ENCODE data around the gene SETD3. TPM values are rescaled to one million over a fixed set of nuclear protein-coding genes. Genes with fewer than 3 reads are reported as not detected.

SETD3 gene
- total and polyA plus RNA-seq, 4 donors: 36.4 to 60.9 (median 49.7) TPM

GRCh38 chr14:99475660-99476059 is 5.0 kb downstream of the SETD3 start:
- WGBS, 2 donors: 87 to 95% methylated on average over 2 of the region's 2 CpGs
- Histone ChIP-seq H3K9me3 (ENCODE audit: control insufficient read depth in 4 of 4, insufficient read depth in 3 of 4, low read length in 3 of 4) (no peaks in the 10 kb centered on the region), H3K4me3 (no peak overlapping the region), H3K27ac (ENCODE audit: low read depth in 1 of 2, low read length in 1 of 2) (no peak overlapping the region), H3K27me3 (ENCODE audit: control insufficient read depth in 3 of 3, insufficient read depth in 3 of 3, low read length in 2 of 3) (no peaks in the 10 kb centered on the region), H3K36me3 (ENCODE audit: control insufficient read depth in 4 of 4, insufficient read depth in 4 of 4, low read length in 4 of 4) (no peaks in the 10 kb centered on the region), H3K9ac (ENCODE audit: insufficient read depth in 1 of 2, low read length in 2 of 2) (no peak overlapping the region), H3K4me1 (ENCODE audit: control insufficient read depth in 5 of 5, insufficient read depth in 5 of 5, low read length in 5 of 5) (peaks cover 7 to 20% (median 15%) of the 10 kb centered on the region in 5 donors)
- TF ChIP-seq CTCF (IDR thresholded peaks at IDR 0.05; ENCODE audit: control extremely low read depth, extremely low read depth): no peak
- DNase-seq (no peak), ATAC-seq (ENCODE audit: insufficient read depth, low FRiP score) (no peak)

GRCh38 chr14:99475179-99475578 is 5.5 kb downstream of the SETD3 start:
- no peaks in the 10 kb centered on the region for H3K9me3 ChIP-seq (ENCODE audit: control insufficient read depth in 4 of 4, insufficient read depth in 3 of 4, low read length in 3 of 4)
- peaks cover 7 to 20% (median 15%) of the 10 kb centered on the region in 5 donors for H3K4me1 ChIP-seq (ENCODE audit: control insufficient read depth in 5 of 5, insufficient read depth in 5 of 5, low read length in 5 of 5)
- ATAC-seq (ENCODE audit: insufficient read depth, low FRiP score) (no peak), DNase-seq (peak in 2 of 3 donors; percentile 26 to 46)
- no peak overlapping the region for H3K9ac ChIP-seq (ENCODE audit: insufficient read depth in 1 of 2, low read length in 2 of 2)
- 61 to 81% methylated on average over 9 of the region's 9 CpGs for WGBS, 2 donors
- H3K27ac ChIP-seq (ENCODE audit: low read depth in 1 of 2, low read length in 1 of 2): no peak overlapping the region
- no peaks in the 10 kb centered on the region for H3K27me3 ChIP-seq (ENCODE audit: control insufficient read depth in 3 of 3, insufficient read depth in 3 of 3, low read length in 2 of 3)
- no peak for TF ChIP-seq CTCF (IDR thresholded peaks at IDR 0.05; ENCODE audit: control extremely low read depth, extremely low read depth)
- no peak overlapping the region for H3K4me3 ChIP-seq
- H3K36me3 ChIP-seq (ENCODE audit: control insufficient read depth in 4 of 4, insufficient read depth in 4 of 4, low read length in 4 of 4): no peaks in the 10 kb centered on the region

- Histone ChIP-seq H3K27me3 (ENCODE audit: control insufficient read depth in 3 of 3, insufficient read depth in 3 of 3, low read length in 2 of 3) (no peaks in the 10 kb centered on the region), H3K36me3 (ENCODE audit: control insufficient read depth in 4 of 4, insufficient read depth in 4 of 4, low read length in 4 of 4) (no peaks in the 10 kb centered on the region), H3K9me3 (ENCODE audit: control insufficient read depth in 4 of 4, insufficient read depth in 3 of 4, low read length in 3 of 4) (no peaks in the 10 kb centered on the region), H3K4me3 (no peak overlapping the region), H3K9ac (ENCODE audit: insufficient read depth in 1 of 2, low read length in 2 of 2) (no peak overlapping the region), H3K27ac (ENCODE audit: low read depth in 1 of 2, low read length in 1 of 2) (no peak overlapping the region), H3K4me1 (ENCODE audit: control insufficient read depth in 5 of 5, insufficient read depth in 5 of 5, low read length in 5 of 5) (peaks cover 4 to 9% (median 9%) of the 10 kb centered on the region in 5 donors)
- DNase-seq (no peak), ATAC-seq (ENCODE audit: insufficient read depth, low FRiP score) (no peak)
- TF ChIP-seq CTCF (IDR thresholded peaks at IDR 0.05; ENCODE audit: control extremely low read depth, extremely low read depth): no peak
- 61 to 74% methylated on average over 3 of the region's 3 CpGs for WGBS, 2 donors
Observed at GRCh38 chr14:99473458-99473857, 7.2 kb downstream of the SETD3 start.

GRCh38 chr14:99472937-99473336 is 7.7 kb downstream of the SETD3 start:
- DNase-seq: no peak
- no peaks in the 10 kb centered on the region for H3K27me3 ChIP-seq (ENCODE audit: control insufficient read depth in 3 of 3, insufficient read depth in 3 of 3, low read length in 2 of 3)
- 83 to 88% methylated on average over 4 of the region's 4 CpGs for WGBS, 2 donors
- peaks cover 0 to 11% (median 9%) of the 10 kb centered on the region in 5 donors for H3K4me1 ChIP-seq (ENCODE audit: control insufficient read depth in 5 of 5, insufficient read depth in 5 of 5, low read length in 5 of 5)
- no peak overlapping the region for H3K4me3 ChIP-seq
- no peak for TF ChIP-seq CTCF (IDR thresholded peaks at IDR 0.05; ENCODE audit: control extremely low read depth, extremely low read depth)
- H3K27ac ChIP-seq (ENCODE audit: low read depth in 1 of 2, low read length in 1 of 2): no peak overlapping the region
- no peaks in the 10 kb centered on the region for H3K36me3 ChIP-seq (ENCODE audit: control insufficient read depth in 4 of 4, insufficient read depth in 4 of 4, low read length in 4 of 4)
- H3K9ac ChIP-seq (ENCODE audit: insufficient read depth in 1 of 2, low read length in 2 of 2): no peak overlapping the region
- ATAC-seq (ENCODE audit: insufficient read depth, low FRiP score): no peak
- H3K9me3 ChIP-seq (ENCODE audit: control insufficient read depth in 4 of 4, insufficient read depth in 3 of 4, low read length in 3 of 4): no peaks in the 10 kb centered on the region

Measured in lung (tissue), 12 donors.